NCI-H2196 (cell line): Measurements from ENCODE around the gene EIF2A.

Source experiments
- DNase-seq: peaks from one replicate; lab custom pipeline; 2025; ENCODE audit not compliant: unreplicated experiment; lab: John Stamatoyannopoulos, UW

Gene EIF2A

GRCh38 chr3:150543128-150543527 is 3.5 kb upstream of the EIF2A start:
- DNase-seq, result no peak

DNA sequence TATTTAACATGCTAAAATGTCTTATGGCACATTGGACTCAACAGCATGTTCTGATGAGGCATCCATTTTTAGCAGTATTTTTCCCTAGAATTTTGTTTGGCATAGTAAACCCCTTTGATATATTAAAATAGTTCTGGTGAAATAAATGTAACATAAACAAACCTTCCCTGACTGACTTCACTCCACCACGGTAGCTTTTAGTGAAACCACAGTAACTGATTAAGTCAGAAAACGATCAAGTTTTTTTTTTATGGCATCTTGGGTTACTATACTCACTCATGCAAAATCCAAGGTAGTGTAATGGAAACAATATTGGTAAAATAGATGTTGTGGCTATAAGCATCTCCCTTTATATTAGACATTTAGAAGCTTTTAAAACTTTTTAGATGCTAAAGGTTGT is 3.1 kb upstream of the EIF2A start:
- no peak for DNase-seq

GRCh38 chr3:150544041-150544440 is 2.5 kb upstream of the EIF2A start:
- no peak for DNase-seq

- peak; percentile 34 for DNase-seq
Observed at GRCh38 chr3:150544726-150545125, 1.9 kb upstream of the EIF2A start.

DNA sequence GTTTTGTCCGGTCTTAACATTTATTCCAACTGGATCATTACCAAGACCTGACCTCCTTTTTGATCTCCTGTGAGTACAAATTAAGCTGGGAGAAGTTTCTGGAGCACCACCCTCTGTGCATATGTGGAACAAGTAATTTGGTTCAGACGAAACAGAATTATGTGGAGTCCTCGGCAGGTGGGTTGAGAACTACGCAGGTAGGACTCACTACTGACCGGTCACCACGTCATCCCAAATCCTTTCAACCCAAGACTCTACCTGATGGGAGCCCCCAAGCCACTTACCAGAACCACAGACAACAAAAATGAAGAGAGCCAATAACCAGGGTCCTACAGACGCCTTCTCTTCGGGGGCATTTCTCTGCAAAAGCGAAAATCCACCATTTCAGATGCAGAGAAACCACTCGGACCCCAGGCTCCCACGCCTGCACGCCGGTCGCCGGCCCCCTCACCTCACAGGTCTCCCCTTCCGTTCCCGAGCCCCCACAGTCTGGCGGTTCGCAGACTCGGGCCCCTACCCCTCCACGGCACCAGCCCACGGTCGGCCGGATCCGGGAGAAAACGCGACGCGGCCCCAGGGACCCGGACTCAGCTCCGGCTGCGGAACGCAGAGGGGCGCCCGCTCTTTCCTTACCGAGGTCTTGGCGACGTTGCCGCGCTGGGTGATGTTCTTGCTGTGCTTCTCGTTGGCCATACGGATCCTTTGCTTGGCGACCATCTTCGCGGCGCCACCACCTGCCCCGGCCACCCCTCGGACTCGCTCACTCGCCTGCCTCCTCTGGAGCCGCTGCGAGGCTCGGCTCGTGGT is 965 bp upstream of the EIF2A start:
- DNase-seq, result no peak

GRCh38 chr3:150547045-150547741 is 606 bp downstream of the EIF2A start:
- no peak for DNase-seq

DNA sequence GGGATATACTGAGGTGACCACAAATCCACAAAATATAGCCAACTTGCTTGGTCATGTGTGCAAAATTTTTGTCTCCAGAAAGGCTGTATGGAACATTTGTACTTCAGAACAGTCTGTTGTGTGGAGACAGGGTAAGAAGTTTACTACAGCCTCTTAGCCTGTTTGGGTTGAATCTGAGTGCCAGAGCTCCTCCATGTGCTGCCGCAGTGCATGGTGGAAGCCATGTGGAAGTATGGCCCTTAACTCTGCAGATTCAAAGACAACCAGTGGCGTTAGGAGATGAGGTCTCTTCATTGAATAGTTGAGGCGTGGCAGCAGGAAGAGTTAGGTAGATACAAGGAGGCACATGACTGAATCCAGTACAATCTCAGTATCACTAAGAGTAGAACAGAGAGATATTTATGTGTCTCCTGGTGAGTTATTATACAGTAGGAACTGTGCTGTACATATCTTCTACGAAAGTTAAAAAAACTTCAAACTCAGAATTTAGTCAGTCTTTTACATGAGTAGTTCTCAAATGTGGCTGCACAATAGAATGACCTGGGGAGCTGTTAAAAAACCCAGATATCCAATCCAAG is 9.4 kb downstream of the EIF2A start:
- no peak for DNase-seq

GRCh38 chr3:150556792-150557191 is 10.2 kb downstream of the EIF2A start:
- no peak for DNase-seq

DNA sequence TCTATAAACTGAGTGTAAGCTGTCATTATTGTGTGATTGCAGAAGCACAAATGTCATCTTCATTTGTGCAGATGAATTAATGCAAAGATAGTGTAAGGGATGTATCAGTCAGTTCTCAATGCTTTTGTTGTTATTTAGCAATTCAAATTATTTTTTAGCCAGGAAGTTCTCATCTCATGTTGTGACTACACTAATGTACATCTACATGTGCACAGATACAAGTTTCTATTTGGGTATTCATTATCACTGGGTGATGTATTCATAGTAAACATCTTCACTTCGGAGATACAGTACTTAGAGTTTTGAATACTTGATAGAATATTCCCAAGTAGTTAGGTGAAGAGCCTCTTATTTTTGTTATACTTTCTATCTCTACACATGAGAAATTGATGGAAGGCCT is 11.1 kb downstream of the EIF2A start:
- no peak for DNase-seq

DNA sequence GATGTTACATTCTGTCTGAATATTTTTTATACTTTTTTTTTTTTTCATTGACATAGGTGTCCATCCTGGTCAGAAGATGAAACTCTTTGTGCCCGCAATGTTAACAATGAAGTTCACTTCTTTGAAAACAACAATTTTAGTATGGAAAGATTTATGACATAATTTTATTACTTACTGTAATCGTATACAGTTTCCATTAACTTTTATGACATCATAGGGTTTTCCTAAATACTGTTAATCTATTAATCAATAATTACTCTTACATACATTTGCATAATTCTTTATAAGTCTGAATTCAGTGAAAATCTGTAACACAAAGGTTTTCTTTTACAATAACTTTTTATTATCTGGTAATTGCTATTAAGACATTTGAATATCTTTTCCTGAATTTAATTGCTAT is 17.7 kb downstream of the EIF2A start:
- DNase-seq, result no peak

- DNase-seq, result no peak
Observed at GRCh38 chr3:150567328-150567727, 20.7 kb downstream of the EIF2A start.

GRCh38 chr3:150577855-150578254 is 31.3 kb downstream of the EIF2A start:
- no peak for DNase-seq

DNA sequence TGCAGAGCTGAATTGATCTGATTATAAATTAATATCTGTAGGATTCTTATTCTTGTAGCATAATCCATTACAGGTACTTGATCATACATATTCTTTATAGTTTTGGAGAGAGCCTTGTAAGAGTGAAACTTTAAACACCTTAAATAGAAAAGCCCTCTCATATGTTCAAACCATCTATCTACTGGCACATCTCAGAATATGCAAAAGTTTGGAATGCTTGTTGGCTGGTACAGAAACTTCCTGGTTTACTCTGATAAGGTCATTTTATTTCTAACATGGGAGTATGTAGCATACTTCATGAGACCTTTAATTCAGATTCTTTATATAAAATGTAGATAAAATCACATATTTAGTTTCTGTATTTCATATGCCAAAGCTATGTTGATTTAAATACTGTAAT is 34.6 kb downstream of the EIF2A start:
- DNase-seq, result no peak

DNA sequence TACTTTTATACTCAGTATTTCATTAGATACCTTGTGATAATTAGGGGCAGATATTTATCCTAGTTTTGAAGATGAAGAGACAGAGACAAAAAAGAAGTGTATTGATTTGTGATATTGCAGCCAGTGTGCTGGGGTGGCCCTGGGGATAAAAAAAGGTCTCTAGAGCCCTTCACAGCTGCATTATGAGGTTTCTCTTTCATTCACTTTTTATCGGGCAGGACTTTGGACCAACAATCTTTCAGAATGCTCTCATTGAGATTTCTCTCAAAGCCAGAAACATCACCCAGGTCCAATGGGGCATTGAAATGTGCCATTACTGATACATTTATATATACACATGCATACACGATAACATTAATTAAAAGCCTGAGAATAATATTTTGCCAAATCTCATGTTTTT is 36.0 kb downstream of the EIF2A start:
- DNase-seq, result no peak

DNA sequence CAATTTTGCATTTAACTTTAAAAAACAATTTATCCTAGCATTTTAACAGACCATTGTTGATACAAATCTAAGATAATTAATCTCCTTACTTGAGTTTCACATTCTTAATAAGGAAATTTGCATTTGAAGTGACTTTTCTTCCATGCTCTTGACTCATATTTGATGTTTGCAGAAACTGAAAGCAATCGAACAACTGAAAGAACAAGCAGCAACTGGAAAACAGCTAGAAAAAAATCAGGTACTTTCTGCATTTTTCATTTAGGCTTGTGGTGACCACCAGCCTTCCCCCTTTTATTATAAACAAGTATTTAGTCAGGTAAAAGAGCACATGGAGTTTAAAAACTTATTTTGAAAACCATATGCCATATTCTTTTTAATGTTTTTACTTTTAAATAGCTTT is 36.4 kb downstream of the EIF2A start:
- no peak for DNase-seq

DNA sequence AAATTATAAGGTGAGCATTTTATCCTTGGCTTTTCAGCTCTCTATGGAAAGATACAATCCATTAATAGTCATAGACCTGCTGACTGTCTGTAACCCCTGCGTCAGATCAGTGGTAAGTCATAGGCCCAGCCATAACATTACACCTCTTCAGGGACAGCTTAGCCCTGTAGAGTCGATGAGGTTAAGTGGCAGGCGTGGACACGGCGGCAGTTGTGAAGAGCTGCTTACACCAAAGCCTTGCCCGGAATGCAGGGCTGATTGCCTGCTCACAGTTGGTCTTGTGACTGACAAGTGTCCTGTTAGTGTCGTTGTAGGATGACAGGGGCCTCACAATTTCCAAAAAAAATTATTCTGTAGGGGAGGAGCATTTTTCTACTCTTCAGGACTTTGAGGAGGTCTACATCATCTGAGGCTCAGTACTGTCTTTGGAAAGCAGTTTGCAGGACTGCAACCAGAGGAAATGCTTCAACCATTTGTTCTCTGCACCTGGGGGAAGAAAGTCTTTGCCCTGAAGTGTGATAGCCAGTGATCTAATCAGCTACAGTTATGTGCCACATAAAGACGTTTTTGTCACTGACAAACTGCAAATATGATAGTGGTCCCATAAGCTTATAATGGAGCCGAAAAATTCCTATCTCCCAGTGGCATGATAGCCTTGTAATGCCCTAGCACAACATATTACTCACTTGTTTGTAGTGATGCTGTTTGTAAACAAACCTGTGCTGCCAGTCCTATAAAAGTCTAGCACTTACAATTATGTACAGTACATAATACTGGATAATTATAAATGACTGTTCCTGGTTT is 41.6 kb downstream of the EIF2A start:
- DNase-seq, result no peak

- DNase-seq, result no peak
Observed at GRCh38 chr3:150589759-150590158, 43.2 kb downstream of the EIF2A start.

DNA sequence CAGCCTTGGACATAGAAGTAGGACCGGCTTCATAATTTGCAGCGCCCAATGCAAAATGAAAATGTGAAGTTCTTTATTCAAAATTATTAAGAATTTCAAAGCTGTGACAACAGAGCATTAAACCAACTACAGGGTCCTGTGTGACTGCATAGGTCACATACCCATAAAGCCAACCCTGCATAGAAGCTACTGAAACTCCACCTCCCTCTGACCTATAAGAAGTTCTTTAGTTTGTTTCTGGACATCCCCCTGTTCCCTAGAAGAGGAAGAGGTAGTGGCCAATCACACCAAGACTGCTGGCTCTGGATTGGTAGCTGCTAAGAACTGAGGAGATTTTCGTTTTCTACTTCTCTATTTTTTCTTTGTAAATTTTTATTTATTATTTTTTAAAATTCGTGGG is 47.6 kb downstream of the EIF2A start:
- no peak for DNase-seq

- no peak for DNase-seq
Observed at GRCh38 chr3:150597646-150598045, 51.1 kb downstream of the EIF2A start.

DNA sequence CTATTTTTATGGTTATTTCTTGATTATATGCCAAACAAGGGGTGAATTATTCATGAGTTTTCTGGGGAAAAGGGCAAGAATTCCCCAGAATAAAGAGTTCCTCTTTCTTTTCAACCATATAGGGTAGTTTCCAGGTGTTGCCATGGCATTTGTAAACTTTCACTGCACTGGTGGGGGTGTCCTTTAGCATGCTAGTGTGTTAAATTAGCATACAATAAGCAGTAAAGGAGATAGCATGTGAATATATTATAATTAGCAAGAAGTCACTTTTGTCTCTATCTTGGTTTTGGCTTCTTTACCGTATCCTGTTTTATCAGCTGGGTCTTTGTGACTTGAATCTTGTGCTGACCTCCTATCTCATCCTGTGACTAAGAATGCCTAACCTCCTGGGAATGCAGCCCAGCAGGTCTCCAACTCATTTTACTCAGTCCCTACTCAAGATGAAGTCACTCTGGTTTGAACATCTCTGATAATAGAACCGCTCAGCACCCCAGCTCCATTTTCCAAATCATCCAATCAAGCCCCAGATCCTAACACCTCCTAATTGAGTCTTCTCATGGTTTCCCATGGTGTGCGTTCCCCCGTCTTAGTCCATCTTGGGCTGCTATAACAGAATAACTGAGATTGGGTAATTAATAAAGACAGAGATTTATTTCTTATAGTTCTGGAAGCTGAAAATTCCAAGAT is 53.2 kb downstream of the EIF2A start:
- DNase-seq, result no peak
